GM12873 (cell line): ENCODE data around the gene PLAGL2.

Experiments
- CTCF ChIP-seq: IDR thresholded peaks from 2 replicates; pipeline ENCODE4 v1.5.1; 2012; ENCODE audit warnings: low read depth, mild to moderate bottlenecking, moderate library complexity, low read length, control low read depth; ENCODE audit not compliant: insufficient read depth; ENCODE audit errors: missing control alignments

The PLAGL2 gene

DNA sequence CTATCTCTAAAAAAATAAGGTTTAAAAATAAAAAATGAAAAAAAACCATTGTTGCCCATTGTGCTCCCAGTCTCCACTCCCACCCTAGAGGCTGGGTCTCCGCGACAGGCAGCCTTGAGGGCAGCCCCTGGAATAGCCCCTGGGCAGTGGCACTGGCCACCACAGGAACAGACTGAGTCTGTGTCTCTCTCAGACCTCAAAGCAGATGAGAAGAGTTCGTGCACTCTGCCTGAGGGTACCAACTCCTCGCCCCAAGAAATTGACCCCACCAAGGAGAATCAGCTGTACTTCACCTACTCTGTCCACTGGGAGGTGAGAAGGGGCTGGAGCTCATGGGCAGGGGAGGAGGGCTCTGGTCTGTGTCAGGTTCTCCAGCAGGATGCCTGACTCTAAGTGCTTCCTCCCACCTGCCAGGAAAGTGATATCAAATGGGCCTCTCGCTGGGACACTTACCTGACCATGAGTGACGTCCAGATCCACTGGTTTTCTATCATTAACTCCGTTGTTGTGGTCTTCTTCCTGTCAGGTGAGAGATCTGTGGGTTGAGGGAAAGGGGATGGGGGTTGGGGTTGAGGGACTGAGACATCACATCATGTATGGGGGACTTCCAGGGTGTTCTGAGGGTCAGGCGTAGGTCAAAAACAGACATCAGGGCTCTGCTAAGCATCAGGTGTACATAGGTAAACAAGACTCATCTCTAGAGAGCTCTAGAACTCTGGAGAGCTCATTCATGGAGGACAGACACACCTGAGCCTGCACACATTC, 62.5 kb downstream of the PLAGL2 start:
- TF ChIP-seq CTCF = no peak

DNA sequence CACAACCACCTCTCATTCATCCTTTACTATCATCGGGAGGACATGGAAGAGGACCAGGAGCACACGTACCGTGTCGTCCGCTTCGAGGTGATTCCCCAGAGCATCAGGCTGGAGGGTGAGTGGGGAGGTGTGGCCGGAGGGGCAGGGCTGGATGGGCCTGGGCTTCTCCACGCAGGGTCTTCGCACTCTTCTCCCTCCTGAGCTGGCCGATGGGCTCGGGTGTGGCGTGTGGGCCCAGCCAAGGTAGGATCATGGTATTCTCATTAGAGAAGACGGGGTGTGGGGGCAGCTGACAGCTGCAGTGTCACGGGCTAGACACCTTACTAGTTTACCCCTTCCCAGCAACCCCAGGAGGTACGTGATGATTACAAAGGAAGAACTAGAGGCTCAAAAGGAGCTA, 64.6 kb downstream of the PLAGL2 start:
- TF ChIP-seq CTCF = no peak
